Activated CD8-positive, alpha-beta memory T cell treated with anti-CD3 and anti-CD28 coated beads for 36 hours (primary cell): Measurements from ENCODE around the gene IFNL3. TPM values are rescaled to one million over a fixed set of nuclear protein-coding genes. Genes with fewer than 3 reads are reported as not detected.
"Not testable (repeated sequence)": the region's sequence is repeated elsewhere in the genome, so short reads cannot be mapped to it uniquely, and the experiment has no call there.

Source experiments
- CTCF ChIA-PET: fragments of 350-600 bp; sonication (Branson Sonifier 250); formaldehyde crosslinking; loops from one replicate; lab custom pipeline; 2021; ENCODE audit warnings: antibody characterized with exemption; lab: Charles Lee
- POLR2A ChIA-PET: fragments of 350-600 bp; sonication (Branson Sonifier 250); formaldehyde crosslinking; loops from one replicate; lab custom pipeline; 2021; ENCODE audit warnings: antibody characterized with exemption; lab: Charles Lee
- total RNA-seq, 2 experiments: library from RNA; stranded (reverse); gene quantifications; one replicate each; pipeline ENCODE4 v1.2.3, GENCODE V29; 2021

The IFNL3 gene
- total RNA-seq, 2 experiments from 2014 or later: not detected

- ChIA-PET POLR2A (no interaction called here), CTCF (no interaction called here)
These were observed 14.6 kb downstream of the IFNL3 start for GRCh38 chr19:39230096-39230764.

GRCh38 chr19:39224910-39225309 is 19.9 kb downstream of the IFNL3 start:
- CTCF ChIA-PET: no interaction called here
- POLR2A ChIA-PET: no interaction called here

GRCh38 chr19:39223703-39224279 is 21.0 kb downstream of the IFNL3 start:
- ChIA-PET CTCF (no interaction called here), POLR2A (no interaction called here)

- CTCF ChIA-PET: interaction anchor here (0.6 kb wide), 1 partner anchor 103 kb away, joined by 5 read pairs; no protein-coding TSS in a partner anchor
- POLR2A ChIA-PET: not testable (repeated sequence)
These were observed 25.7 kb downstream of the IFNL3 start for GRCh38 chr19:39219108-39219507.

GRCh38 chr19:39218230-39219007 is 26.4 kb downstream of the IFNL3 start:
- POLR2A ChIA-PET: no interaction called here
- CTCF ChIA-PET: interaction anchor here (0.6 kb wide), 1 partner anchor 103 kb away, joined by 5 read pairs; no protein-coding TSS in a partner anchor

GRCh38 chr19:39217094-39217493 is 27.7 kb downstream of the IFNL3 start:
- CTCF ChIA-PET: interaction anchor here (0.6 kb wide), 1 partner anchor 150 kb away, joined by 3 read pairs; no protein-coding TSS in a partner anchor
- POLR2A ChIA-PET: no interaction called here

GRCh38 chr19:39215323-39215722 is 29.5 kb downstream of the IFNL3 start:
- CTCF ChIA-PET: not testable (repeated sequence)
- POLR2A ChIA-PET: interaction anchor here (0.6 kb wide), 1 partner anchor 82 kb away, joined by 5 read pairs; no protein-coding TSS in a partner anchor

GRCh38 chr19:39212375-39212742 is 32.4 kb downstream of the IFNL3 start:
- CTCF ChIA-PET: interaction anchor here (0.8 to 1.9 kb wide), 10 partner anchors 25 to 200 kb away, joined by 3 to 7 read pairs (median 3); partner anchors contain the start of genes GMFG and PLEKHG2

GRCh38 chr19:39211731-39212374 is 33.0 kb downstream of the IFNL3 start:
- CTCF ChIA-PET: interaction anchor here (0.7 to 1.4 kb wide), 11 partner anchors 26 to 464 kb away, joined by 3 to 7 read pairs (median 3); partner anchors contain the start of genes GMFG and PLEKHG2
- POLR2A ChIA-PET: no interaction called here

More at GRCh38 chr19:39212375-39212742, 32.4 kb downstream of the IFNL3 start:
- POLR2A ChIA-PET: no interaction called here

GRCh38 chr19:39209196-39209595 is 35.6 kb downstream of the IFNL3 start:
- CTCF ChIA-PET: interaction anchor here (0.7 kb wide), 2 partner anchors 15 to 294 kb away, joined by 3 read pairs; no protein-coding TSS in a partner anchor

GRCh38 chr19:39208175-39208795 is 36.5 kb downstream of the IFNL3 start:
- CTCF ChIA-PET: interaction anchor here (0.7 kb wide), 2 partner anchors 14 to 295 kb away, joined by 3 read pairs; no protein-coding TSS in a partner anchor

More at GRCh38 chr19:39209196-39209595, 35.6 kb downstream of the IFNL3 start:
- POLR2A ChIA-PET: no interaction called here

GRCh38 chr19:39207293-39207836 is 37.4 kb downstream of the IFNL3 start:
- POLR2A ChIA-PET: interaction anchor here (0.6 to 0.7 kb wide), 2 partner anchors 190 to 263 kb away, joined by 3 read pairs; no protein-coding TSS in a partner anchor
- CTCF ChIA-PET: interaction anchor here (1.1 kb wide), 1 partner anchor 20 kb away, joined by 3 read pairs; no protein-coding TSS in a partner anchor

More at GRCh38 chr19:39208175-39208795, 36.5 kb downstream of the IFNL3 start:
- POLR2A ChIA-PET: no interaction called here

- CTCF ChIA-PET: interaction anchor here (1.1 kb wide), 1 partner anchor 19 kb away, joined by 3 read pairs; no protein-coding TSS in a partner anchor
- POLR2A ChIA-PET: no interaction called here
These were observed 38.7 kb downstream of the IFNL3 start for GRCh38 chr19:39206122-39206521.

GRCh38 chr19:39205449-39205764 is 39.4 kb downstream of the IFNL3 start:
- ChIA-PET CTCF (no interaction called here), POLR2A (no interaction called here)

- ChIA-PET CTCF (interaction anchor here (0.7 to 1.1 kb wide), 2 partner anchors 93 to 124 kb away, joined by 3 read pairs; no protein-coding TSS in a partner anchor), POLR2A (no interaction called here)
These were observed 41.1 kb downstream of the IFNL3 start, which contains the start of gene SYCN for GRCh38 chr19:39203372-39204341. Gene SYCN, minus strand, starts transcription at chr19:39204263. Its CDS starts 9 bp downstream, at chr19:39204254.

GRCh38 chr19:39202998-39203355 is 41.8 kb downstream of the IFNL3 start:
- ChIA-PET POLR2A (no interaction called here), CTCF (interaction anchor here (0.6 kb wide), 1 partner anchor 216 kb away, joined by 3 read pairs; no protein-coding TSS in a partner anchor)

- ChIA-PET CTCF (no interaction called here), POLR2A (no interaction called here)
These were observed 44.0 kb downstream of the IFNL3 start for GRCh38 chr19:39200803-39201115.
